Stimulated activated CD8-positive, alpha-beta memory T cell treated with anti-CD3 and anti-CD28 coated beads, Interleukin-7, amount 100 ng/mL, for 48 hours (primary cell): Measurements from ENCODE around the gene HSBP1.

Experiments used
- DNase-seq, 2 donors: peaks; one replicate each; pipeline ENCODE4 v3.0.0-alpha.2; 2020; ENCODE audit warnings: low read depth in 1 of 2; ENCODE audit errors: extremely low read depth in 1 of 2

Gene HSBP1

DNA sequence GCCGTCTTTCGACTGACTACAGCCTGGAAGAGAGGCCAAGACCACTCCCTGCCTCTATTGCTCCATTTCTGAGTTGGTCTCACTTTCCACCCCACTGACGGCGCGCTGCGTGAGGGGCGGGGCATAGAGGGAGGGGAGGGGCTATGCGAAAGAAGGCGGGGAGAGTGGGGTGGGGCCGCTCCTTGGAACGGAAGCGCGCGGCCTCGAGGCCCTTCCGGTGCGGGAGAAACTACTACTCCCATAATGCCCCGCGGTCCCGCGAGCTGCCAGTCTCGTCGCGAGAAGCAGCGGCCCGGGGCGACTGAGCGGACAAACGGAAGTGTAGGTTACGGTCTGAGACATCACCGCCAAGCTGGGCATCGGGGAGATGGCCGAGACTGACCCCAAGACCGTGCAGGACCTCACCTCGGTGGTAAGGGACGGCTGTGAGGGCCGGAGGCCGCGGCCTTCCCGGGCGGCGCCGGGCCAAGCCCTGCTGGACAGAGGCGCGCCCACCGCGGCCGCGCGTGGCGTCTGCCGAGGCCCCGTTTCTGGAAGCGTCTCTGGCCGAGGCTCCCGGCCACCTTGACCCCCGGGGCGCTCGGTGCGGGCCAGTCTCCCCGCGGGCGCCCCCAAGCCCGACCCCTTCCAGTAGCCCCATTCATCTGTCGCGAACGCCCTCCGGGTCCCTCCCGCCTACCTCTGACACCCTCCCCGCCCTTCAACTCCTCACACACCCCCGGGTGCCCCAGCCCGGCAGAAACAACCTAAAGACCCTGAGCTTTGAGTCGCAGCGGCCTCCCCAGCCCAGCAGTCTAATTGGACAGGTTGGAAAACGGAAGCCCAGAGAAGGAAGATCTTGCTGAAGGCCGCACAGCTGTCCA, at the start of gene HSBP1:
Gene HSBP1, plus strand, starts transcription at position 269 of the 863 bp plus-strand sequence. Its CDS starts 99 bp downstream, at position 368.
- peak; percentile 83 to 91 for DNase-seq

DNA sequence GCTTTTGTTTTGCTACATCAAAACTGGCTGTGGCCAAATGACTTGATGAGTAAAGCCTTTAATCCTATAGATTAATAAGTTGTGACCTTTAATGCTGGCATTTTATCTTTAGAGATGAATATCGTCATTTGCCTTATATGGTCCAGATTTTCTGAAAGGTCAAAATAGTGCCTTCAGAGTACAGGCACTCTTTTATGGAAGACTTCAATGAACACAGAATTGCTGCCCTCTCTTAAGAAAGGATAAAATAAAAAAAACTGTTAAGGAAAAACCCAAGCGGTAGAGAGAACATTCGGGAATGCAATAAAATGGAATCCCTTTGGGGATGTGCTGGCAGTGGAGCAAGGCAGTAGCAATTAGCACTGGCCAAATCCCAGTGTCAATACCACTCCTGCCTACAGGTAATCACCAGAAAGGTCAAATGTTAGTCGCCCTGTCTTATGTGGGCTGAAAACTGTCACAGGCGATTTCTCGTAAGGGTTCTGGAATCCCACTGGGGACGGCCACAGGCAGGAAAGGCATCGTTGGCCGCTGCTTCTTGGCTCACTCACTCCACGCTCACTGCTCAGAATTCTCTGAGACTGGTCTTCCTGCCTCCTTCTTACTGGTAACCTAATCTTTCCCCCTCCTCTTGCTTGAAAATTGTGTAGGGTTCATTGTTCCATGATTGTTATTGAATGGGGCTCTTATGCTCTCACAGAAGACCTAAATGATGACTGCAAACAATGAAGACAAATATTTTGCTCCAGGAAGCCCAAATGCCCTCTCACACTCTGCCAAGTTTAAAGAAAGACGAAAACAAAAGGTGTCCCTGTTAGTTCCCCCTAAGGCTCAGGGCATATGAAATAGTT, 45.4 kb upstream of the HSBP1 start:
- DNase-seq, result no peak

DNA sequence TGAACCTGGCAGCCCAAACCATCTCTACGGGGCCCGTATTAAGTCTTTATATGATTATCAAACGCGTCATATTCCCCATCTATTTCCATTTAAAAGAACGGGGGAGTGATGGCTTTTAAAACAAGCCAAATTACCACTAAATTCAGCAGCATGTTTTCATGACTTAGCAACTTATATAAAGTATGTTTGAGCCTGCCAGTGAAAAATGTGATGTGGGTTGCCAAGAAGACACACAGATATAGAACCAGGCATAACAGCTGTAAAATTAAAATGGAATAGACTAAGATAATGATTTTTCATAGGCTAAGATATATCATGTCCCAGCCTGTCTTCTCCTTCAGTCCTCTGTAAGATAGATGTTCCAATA, 44.8 kb upstream of the HSBP1 start:
- no peak for DNase-seq

DNA sequence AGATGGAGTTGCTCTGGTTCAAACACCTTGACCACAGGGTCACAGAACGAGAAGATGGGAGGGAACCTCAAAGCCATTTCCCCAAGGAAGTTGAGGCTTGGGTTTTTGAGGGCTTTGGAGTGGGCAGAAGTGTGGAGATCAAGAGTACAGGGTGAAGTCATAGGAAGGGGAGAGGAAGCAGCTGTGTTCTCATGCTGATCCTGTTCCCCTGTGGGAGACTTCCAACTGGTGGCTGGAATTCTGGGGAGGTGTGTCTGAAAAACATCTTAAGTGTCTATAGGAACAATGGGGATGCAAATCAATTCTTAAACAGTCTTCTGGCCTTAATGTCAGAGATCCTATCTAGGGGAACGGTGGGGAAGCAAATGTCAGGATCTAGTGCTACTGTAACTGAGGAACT, 38.8 kb upstream of the HSBP1 start:
- no peak for DNase-seq

DNA sequence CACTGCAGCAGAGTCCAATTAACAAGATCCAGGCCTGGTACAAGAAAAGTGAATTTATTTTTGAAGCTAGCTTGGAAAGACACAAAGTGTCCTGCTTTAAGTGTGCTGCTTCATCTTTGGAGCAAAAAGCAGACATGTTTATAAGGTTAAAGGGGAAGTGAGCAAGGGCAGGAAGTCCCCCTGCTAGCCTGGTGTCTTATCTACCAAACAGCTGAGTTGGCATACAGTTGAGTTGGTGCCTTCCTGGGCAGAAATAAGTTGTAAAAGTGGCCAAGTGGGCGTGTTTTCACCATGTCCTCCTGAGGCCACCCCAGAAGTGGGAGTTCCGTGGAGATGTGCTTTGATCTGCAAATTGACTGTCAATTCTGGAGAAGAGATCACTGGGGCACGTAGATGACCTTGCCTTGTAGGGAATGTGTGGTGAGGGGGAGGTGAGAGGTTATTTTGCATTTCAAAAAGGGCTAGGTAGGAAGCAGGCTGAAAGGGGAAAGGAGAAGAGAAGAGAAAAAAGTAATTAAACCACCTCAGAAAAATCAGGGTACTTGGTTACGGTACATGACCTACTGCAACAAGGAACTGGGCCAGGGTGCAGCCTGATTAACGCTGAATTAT, 38.3 kb upstream of the HSBP1 start:
- DNase-seq, result no peak

DNA sequence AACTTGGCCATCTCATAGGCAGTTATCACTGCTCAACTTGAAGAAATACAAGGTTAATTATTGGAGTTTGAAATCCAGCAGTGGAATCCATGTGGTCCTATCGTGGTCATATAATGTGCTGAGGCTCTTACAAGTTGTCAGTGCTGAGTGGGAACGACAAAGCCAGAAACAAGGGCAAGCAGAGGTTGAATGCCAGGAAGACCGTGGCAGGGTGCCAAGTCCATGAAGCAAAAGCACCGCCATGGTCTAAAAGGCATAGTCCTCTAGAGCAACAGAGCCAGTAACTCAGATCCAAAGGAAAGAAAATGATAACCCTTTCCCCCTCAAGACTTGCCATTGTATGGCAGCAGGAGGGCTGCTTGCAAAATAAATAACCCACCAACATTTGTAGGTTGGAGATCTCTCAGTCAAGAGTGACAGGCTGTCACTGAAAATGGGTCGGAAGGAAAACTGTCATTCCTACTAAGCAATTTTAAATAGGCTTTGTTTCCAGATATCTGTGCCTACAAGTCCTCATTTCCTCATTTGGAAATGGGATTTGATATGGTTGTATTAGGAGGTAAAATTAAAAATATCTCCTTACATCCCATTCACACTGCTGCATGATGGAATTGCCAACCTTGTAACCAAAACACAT, 36.4 kb upstream of the HSBP1 start:
- DNase-seq, result no peak

DNA sequence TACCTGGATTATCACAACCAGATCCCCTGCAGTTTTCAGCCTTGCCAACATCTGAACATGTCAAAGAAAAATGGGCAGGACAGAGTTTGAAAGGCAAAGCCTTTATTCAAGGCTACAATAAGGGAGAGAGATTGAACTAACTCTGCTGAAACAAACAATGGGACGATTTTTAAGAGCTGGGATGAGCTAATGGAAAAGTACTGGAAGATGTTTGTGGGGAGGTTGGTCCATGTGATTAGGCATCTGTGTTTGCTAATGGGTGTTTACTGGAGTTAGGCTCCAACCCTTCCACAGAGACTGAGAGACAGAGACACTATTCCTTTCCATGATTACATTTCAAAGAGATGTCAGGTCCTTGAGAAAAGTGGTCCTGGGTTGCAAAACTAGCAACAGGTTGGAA, 35.0 kb upstream of the HSBP1 start:
- no peak for DNase-seq

DNA sequence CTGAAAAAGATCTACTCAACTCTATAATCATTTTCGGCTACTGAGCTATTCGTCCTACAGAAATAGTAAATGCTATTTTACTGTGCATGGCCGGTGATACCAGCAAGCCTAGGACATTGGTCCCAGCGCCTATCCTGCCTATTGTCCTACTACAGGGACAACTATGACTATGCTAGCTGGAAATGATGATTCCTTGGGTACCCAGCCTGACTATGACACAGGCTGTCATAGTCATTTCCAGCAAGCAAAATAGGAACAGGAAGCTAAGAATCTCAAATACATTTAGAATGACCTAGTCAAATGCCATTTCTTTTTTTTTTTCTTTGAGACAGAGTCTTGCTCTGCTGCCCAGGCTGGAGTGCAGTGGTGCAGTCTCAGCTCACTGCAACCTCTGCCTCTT, 33.7 kb upstream of the HSBP1 start:
- DNase-seq, result no peak

DNA sequence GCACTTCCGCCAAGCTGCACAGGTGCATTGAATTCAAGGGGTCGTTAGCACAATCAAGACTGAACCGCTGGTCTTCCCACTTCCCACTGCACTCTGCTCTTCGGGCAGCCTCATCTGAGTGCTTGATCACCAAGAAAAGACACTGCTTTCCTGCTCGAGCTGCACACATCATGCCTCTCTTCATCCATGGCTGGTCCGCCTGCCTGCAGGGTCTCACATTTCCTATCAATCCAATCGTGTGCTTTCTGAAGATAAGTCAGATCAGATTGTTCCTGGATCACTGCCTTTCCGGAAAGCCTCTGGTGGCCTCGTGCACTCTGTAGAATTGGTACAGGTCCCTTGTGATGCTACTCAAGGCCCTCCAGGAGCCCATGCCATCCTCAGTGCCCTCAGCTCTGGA, 30.8 kb upstream of the HSBP1 start:
- no peak for DNase-seq

DNA sequence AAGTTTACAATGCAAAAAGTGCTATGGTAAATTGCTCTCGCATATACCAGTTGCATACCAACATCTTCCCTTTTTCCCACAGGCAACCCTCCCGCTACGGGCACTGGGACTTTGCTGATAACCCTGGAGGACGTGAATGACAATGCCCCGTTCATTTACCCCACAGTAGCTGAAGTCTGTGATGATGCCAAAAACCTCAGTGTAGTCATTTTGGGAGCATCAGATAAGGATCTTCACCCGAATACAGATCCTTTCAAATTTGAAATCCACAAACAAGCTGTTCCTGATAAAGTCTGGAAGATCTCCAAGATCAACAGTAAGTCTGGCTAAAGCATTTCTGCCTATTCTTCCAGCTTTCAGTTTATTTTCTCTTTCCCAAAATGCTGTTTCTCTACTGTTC, 27.9 kb upstream of the HSBP1 start:
- no peak for DNase-seq

DNA sequence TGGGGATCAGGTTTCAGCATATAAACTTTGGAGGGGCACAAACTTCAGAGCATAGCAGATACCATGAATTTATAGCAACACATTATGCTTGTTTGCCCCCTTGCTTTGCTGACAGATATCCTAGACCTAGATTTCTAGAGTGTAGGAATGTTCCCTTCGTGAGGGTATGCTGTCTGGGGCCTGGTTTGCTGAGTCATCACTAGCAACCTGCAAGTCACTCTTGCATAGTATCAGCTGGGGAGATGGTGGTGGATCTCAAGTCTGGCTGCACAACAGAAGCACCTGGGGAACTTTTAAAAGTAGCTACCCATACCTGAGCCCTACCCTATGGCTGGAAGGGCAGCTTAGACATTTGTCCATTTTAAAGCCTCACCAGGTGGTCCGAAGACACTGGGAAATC, 22.3 kb upstream of the HSBP1 start:
- DNase-seq, result no peak

DNA sequence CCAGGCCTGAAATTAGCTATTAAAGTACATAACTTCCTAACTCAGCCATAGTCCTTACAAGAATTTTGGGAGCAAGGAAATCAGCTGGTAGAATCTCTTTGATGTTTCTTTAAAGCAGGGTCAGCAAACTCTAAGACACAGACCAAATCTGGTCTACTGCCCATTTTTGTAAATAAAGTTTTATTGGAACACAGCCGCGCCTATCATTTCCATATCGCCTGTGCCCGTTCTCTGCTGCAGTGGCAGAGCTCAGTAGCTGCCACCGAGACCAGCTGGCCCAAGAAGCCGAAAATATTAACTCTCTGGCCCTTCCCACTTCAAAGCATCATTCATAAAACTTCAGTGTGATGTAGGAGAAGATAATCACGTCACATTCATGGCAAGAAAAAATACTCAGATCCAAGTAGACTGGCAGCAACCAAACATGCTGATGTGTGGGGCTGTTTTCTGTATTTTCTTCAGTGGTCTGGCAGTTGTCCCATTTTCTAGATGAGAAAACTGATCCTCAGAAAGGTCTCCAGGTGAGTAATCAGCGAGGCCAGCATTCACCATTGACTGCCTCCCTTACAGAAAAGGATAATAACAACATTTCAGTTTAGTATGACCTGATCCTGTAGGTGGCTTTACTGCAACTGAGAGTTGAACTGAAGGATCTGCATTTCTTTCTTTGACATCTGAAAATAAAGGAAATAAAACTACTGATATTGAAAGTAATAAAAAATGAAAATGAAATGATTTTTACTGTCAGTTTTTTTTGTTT, 18.0 kb upstream of the HSBP1 start:
- no peak for DNase-seq

DNA sequence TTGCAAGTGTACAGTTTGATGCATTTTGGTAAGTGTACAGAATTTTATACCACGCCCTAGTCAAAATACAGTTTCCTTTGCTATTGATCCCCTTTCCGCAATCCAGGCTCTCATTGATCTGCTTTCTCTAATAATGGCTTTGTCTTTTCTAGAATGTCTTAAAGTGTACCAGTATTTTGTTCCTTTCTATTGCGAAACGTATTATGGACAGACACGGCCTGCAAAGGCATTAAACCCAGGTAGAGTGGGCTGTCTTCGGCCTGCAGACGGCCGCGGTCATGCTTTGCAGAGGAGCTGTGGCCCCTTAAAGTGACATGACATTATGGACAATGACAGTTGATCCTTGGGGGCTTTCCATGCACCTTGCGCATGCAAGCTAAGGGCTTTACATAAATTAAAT, 15.9 kb upstream of the HSBP1 start:
- no peak for DNase-seq

DNA sequence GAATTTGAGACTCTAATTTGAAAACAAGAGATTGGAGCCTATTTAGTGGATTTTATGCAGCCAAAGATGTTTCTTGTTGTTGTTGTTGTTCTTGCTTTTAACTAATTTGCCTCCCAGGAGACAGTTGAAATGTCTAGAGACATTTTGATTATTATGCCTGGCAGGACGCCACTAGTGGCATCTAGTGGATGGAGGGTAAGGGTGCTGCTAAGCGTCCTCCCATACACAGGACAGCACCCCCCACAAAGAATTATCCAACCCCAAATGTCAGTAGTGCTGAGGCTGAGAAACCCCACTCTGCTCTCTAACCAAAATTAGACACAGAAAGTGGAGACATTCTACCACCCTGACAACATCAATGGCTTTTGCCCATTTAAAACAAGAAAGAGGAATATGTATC, 15.4 kb upstream of the HSBP1 start:
- no peak for DNase-seq

DNA sequence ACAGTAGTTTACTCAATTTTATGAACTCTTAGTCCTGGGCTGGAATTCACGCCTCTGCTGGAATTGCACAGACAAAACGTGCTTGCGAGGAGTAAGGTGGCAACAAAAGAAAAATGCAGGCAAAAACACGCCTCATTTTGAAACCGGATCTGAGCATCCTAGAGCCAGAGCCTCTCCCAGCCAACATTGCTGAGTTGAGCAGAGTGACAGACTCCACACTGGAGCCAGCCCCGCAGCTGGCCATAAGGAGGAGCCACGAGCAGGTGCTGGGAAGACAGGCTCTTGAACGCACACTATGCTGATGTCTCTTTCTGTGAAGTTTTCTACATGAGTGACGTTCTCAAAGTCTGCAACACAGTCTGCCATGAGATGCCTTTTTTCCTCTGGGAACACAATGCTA, 14.6 kb upstream of the HSBP1 start:
- no peak for DNase-seq

DNA sequence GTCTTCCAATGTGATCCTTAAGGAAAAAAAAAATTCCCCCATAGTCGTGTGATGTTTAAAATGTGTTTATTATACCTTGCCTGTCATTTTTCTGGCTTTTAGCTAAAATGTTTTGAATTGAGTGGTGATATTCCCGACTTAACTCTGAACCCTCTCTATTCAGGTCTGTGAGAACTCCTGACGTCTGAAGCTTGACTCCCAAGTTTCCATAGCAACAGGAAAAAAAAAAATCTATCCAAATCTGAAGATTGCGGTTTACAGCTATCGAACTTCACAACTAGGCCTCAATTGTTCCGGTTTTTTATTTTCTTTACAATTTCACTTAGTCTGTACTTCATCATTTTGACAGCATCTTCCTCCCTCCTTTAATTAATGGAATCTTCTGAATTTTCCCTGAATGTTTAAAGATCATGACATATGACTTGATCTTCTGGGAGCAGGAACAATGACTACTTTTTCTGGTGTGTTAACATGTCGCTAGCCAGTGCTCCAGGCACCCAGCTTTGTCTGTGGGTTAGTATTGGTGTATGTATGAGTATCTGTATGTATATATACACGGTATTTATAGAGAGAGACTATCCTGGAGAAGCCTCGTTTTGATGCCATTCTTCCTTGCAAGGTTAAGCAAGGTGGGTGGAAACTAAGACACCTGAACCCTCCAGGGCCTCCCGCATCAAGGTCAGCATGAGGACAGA, 12.8 kb upstream of the HSBP1 start:
- DNase-seq, result no peak

DNA sequence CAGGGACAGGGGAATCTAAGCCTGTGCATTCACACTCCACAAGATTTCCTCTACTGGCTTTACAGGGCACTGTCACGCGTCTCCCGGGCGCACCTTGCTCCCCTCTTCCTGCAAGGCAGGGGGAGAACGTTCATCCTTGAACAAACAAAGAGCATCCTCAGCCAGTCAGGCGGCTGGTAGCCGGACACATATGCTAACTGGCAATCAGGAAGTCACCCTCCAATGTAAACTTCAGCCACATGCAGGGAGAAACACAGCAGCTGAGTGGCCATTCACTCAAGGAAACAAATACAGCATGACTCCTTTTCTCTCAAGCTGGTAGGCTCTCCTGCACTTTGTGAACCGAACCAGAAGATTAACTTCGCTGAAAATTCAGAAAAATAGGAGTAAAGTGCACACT, 10.8 kb upstream of the HSBP1 start:
- no peak for DNase-seq

DNA sequence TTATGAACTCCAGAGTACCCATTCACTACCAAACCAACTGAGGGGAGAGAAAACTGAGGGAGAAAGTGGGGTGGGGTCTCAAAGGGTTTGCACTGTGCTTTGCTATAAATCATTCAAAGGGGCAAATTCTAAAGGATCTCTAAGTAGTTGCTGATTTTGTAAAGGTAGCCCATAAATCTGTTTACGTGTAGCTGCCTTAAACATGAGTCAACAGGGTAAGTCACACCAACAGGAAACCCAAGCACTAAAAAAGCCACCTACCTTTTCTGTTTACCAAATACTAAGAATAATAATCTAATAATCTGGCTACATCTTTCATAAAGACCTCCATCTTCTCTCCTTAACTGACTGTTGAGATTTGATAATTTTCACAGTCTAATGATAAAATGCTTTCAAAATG, 8.4 kb upstream of the HSBP1 start:
- no peak for DNase-seq

DNA sequence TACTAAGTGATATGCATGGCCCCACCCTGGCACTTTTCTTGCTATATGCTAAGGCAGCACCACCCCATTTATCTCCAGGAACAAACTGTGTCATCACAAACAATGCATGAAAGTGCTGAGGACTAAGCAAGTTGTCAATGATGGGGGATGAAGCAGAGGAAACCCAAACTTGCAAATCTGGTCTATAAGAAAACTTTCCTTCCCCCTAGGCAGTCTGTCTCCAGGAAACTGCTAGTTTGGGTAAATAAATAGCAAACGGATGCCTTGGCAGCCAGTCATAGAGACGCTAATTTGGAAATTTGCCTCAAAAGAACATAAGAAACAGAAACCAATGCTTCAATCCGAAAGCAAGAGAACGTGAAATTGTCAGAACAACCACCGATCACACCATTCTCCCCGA, 5.6 kb upstream of the HSBP1 start:
- no peak for DNase-seq
